Amygdala (tissue), 56 donors: ENCODE results near the gene CPA5.
"Not testable (repeated sequence)": the region's sequence is repeated elsewhere in the genome, so short reads cannot be mapped to it uniquely, and the experiment has no call there.

ENCODE experiments used
- DNase-seq, 56 donors: peaks; one replicate each; lab custom pipeline; 2025; lab: John Stamatoyannopoulos, UW

The CPA5 gene

GRCh38 chr7:130374507-130374906 is 29.9 kb downstream of the CPA5 start:
- DNase-seq = no peak

DNA sequence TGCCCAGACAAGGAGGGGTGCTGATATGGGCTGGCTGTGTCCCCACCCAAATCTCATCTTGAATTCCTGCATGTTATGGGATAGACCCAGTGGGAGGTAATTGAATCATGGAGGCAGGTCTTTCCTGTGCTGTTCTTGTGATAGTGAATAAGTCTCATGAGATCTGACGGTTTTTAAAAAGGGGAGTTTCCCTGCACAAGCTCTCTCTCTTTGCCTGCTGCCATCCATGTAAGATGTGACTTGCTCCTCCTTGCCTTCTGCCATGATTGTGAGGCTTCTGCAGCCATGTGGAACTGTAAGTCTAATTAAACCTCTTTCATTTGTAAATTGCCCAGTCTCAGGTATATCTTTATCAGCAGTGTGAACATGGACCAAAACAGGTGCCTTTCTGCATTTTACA is 31.8 kb downstream of the CPA5 start:
- DNase-seq = not testable (repeated sequence)

GRCh38 chr7:130377178-130377577 is 32.6 kb downstream of the CPA5 start:
- DNase-seq = peak in 6 of 56 donors; percentile 18 to 36 (median 28)

DNA sequence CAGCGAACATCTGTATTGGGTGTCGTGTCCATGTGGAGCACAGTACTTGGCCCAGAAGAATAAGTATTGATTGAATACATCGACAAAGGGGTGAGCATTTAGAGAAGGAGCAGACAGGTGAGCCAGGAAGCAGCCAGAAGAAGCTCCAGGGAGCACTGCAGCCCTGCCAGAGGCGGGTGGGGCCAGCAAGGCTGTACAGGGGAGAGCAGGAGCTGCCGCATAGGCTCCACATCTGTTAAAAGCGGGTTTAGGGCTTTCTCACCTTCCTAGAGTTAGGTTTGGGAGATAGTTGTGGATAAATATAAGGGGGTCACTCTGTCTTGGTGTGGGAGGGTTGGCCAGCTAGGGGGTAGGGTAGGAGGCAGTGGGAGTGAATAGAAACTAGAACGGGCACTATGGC is 34.4 kb downstream of the CPA5 start:
- DNase-seq = no peak

- DNase-seq = no peak
Measured at GRCh38 chr7:130379532-130379920, 34.9 kb downstream of the CPA5 start.

GRCh38 chr7:130379921-130380860 is 35.6 kb downstream of the CPA5 start, which contains the start of gene CPA1:
Gene CPA1, plus strand, starts transcription at chr7:130380494. Its CDS starts 27 bp downstream, at chr7:130380521.
- no peak for DNase-seq

- DNase-seq = no peak
Measured at GRCh38 chr7:130380861-130381455, 36.3 kb downstream of the CPA5 start.

DNA sequence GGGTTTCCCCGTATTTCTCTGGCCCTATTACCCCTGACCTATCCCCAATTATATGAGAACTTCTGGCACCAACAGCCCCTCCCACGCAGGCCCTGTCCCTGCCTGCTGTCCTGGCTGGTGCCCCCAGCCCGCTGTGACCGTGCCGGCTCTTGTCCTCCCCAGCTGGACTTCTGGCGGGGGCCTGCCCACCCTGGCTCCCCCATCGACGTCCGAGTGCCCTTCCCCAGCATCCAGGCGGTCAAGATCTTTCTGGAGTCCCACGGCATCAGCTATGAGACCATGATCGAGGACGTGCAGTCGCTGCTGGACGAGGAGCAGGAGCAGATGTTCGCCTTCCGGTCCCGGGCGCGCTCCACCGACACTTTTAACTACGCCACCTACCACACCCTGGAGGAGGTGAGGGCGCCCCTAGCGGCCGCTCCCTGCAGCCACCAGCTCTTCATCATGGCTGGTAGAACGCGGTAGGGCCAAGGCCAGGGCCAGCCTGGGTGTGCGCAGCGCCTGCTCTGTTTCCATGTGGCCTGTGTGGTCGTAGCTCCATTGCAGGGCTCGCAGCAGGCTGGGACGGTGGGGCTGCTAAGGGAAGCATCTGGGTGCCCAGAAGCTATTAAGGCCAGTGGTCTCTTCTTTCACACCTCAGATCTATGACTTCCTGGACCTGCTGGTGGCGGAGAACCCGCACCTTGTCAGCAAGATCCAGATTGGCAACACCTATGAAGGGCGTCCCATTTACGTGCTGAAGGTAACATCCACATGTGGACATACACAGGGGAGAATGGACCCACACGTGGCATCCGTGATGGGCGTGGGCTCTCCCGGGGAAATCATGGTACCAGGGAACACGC is 37.1 kb downstream of the CPA5 start:
- DNase-seq = no peak

GRCh38 chr7:130383187-130383980 is 38.8 kb downstream of the CPA5 start:
- no peak for DNase-seq

DNA sequence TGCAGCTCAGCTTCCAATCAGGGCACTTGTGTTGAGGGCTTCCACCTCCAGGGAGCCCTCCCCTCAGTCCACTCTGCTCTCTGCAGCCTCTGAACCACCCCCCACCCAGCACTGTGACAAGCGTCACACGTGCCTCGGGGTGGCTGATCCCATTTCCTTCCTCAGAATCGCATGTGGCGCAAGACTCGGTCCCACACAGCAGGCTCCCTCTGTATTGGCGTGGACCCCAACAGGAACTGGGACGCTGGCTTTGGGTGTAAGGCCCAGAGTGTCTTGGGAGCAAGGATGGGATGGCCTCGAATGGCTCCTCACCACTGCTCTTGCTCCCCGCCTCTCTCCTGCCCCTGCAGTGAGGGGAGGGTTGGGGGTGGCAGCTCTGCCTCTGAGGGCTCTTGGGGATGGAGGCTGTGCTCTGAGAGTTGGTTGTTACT is 39.8 kb downstream of the CPA5 start:
- no peak for DNase-seq

DNA sequence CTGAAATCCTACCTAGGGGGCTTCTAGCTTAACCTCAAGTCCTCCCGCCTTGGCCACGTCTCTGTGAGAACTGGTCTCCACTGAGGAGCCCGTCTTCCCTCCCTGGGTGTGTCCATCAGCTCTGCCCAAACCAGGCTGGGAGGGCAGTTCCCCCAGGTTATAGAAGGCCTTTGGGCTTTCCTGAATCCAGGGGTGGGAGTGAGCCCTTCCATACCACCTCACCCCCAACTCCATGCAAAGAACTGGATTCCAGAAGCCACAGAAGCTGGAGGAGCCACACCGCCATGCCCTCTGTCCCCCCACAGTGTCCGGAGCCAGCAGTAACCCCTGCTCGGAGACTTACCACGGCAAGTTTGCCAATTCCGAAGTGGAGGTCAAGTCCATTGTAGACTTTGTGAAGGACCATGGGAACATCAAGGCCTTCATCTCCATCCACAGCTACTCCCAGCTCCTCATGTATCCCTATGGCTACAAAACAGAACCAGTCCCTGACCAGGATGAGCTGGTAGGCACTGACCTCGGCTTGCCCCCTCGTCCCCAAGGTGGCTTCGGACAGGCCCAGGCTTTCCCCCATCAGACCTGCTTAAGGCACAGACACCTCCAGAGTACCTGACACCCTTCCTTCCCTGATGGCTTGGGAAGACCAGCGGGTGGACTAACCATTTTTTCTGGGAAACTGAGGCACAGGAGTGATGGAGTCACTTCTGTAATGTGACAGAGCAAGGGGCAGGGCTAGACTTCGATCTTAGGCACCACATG is 40.4 kb downstream of the CPA5 start:
- no peak for DNase-seq

GRCh38 chr7:130385600-130386066 is 41.0 kb downstream of the CPA5 start:
- no peak for DNase-seq

DNA sequence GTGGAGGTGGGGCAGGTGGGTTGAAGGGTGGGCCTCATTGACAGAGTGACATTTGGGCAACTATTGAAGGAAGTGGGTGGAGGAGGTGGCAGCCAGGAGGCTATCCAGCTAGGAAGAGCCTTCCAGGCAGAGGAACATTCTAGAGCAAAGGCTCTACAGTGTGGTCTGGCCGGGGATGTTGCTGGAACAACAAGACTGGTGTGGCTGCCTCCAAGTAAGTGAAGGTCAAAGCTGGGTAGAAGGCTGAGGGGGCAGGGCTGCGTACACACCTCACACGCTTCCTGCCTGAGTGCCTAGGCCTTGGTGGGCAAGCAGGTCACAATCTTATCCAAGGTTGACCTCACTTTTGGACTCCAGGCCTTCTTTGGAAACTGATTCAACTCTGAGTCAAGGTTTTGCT is 42.3 kb downstream of the CPA5 start:
- no peak for DNase-seq

- DNase-seq = no peak
Measured at GRCh38 chr7:130387306-130387627, 42.7 kb downstream of the CPA5 start.

DNA sequence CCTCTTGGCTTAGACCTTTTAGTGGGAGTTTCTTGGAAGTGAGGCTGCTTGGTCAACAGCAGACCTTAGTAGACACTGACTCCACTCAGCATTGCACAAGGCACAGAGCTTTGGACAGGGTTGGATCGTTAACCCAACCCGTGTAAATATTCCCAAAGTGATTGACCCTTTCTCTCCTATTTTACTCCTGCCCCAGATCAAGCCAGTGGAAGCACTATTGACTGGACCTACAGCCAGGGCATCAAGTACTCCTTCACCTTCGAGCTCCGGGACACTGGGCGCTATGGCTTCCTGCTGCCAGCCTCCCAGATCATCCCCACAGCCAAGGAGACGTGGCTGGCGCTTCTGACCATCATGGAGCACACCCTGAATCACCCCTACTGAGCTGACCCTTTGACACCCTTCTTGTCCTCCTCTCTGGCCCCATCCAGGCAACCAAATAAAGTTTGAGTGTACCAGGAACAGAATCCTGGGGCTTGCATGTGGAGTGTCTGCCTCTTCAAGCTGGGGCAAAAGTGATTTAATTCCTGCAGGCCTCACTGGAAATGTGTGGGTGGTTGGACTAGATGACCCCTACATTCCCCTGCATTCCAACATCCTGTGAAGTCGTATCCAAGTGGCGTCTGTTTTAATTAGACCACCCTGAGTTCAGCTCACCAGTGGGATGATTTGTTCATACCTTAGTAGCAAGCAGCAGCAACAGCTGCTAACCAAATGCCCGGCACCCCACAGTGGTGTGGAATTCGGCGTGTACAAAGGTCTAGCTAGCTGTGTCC is 43.2 kb downstream of the CPA5 start:
- DNase-seq = no peak

- DNase-seq = no peak
Measured at GRCh38 chr7:130388671-130389070, 44.1 kb downstream of the CPA5 start.

DNA sequence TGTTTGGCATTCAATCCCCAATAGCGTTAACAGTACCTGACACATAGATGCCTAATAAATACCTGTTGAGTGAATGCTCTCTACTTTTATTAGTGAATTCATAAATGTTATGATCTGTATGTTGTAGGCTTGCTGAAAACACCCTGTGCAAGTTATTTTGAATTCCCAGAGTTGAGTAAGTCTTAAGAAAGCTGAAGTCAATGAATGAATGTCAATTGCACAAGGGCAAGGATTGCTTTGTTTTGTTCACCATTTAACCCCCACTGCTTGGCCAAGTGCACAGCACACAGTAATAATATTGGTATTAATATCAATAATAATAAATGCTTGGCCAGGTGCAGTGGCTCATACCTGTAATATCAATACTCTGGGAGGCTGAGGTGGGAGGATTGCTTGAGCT is 45.9 kb downstream of the CPA5 start:
- no peak for DNase-seq

- no peak for DNase-seq
Measured at GRCh38 chr7:130393101-130393561, 48.5 kb downstream of the CPA5 start.
